AML-193 (cell line): Measurements from ENCODE around the gene RBMS1.

Experiments used
- DNase-seq, 2 experiments: peaks; one replicate each; lab custom pipeline; 2025; lab: John Stamatoyannopoulos, UW

RBMS1 gene

GRCh38 chr2:160408959-160409291 lies 84.7 kb downstream of the RBMS1 start:
- no peak for DNase-seq

- DNase-seq, result no peak
Measured at GRCh38 chr2:160408173-160408958, 85.2 kb downstream of the RBMS1 start.

DNA sequence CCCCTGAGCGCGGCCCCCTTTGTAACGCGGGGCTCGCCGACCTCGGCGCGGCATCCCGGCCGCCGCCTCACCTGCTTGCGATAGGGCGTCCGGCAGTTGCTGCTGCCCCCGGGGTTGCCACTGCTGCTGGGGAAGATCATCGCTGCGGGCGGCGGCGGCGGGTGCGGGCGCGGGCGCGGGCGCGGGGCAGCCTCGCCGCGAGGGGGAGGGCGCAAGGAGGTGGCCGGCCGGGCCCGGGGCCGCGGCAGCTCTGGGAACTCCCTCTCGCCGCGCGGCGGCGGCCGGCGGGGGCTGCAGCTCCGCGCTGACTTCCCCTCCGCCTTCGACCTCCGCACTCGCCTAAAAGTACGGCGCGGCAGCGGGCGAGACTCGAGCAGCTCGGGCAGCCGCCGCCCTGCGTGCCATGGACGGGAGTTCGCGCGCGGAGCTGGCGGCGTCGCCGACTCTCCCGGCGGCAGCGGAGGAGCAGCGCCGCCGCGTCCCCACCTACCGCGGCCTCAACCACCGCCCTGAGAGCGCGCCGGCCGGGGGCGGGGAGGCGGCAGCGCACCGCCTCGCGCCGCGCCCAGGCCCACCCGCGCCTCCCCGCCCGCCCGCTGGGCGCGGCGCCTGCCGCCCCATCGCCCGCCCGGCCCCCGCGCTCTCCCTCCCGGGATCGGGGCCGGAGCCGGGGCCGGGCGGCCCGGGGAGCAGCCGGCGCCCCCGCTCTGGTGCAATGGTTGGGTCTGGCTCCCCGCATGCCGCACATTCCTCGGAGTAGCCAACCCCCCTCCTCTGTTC lies 86.0 kb downstream of the RBMS1 start:
- peak in 1 of 2 experiments; percentile 59 for DNase-seq

DNA sequence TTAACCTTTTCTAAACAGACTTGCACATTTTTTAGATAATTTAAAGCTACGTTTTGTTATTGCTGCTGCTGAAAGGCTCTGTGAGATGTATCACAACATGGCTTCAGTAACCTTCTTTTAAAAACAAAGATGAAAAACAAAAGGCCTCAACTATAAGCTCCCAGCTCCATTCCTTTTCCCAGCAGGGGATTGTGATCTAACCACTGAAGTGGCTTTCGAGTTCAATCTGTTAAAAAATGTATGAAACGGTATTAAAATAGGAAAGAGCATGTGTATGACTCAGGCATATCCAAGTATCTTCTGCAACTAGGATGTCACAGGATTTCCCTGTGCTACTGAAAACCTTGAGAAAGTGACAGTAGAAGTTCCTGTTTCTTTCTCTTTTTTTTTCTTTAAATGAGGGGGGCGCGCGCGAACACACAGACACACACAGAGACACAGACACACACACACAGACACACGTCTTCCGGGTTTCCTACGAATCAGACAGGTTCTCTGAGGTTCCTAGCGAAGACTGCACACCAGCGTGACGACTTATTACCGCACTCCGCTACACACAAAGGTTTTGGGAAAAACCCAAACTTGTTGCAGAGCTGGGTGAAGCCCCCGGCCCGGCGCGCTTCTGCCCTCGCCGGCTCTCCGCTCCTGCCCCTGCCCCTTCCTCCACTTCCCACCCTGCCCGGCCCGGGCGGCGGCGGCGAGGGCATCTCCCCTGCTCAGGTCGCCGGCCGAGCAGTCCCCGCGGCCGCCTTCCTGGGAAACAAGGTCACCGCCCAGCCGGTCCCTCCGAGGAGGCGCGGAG lies 86.8 kb downstream of the RBMS1 start:
- DNase-seq, result peak; percentile 87 to 88

DNA sequence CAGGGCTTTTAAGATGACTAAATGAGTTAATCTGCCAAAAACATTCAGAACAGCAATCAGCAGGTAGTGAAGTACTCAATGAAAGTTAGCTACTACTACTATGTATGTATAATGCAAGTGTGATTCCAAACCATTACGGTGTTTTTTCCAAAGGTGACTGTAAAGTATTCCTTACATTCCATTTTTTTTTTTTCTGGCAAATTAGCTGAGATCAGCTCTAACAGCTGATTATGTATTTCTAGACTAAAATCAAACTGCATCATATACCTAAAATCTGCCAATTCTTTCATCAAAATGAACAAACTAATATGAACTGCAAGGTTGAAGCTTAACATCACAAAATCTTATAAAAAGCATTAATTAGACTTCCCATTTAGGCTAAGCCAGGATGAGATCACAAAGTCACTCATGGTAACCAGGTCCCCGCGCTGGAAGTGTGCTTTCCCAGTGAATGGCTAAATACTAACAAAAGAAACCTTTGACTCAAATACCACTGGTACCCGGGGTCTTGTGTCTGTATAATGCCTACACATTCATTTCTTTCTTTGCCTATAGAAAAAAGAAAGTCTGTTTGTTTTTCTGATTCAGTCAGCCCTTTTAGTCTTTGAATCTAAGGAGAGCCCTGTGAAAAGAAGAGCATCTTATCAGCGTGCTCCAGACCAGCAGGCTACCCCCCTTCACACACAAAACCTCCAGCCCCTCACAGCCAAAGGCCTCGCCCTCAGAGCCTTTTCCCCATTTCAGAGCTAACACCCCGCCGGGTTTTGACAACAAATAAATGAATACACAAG lies 88.3 kb downstream of the RBMS1 start:
- no peak for DNase-seq

GRCh38 chr2:160402997-160403979 lies 90.3 kb downstream of the RBMS1 start:
- DNase-seq, result no peak

DNA sequence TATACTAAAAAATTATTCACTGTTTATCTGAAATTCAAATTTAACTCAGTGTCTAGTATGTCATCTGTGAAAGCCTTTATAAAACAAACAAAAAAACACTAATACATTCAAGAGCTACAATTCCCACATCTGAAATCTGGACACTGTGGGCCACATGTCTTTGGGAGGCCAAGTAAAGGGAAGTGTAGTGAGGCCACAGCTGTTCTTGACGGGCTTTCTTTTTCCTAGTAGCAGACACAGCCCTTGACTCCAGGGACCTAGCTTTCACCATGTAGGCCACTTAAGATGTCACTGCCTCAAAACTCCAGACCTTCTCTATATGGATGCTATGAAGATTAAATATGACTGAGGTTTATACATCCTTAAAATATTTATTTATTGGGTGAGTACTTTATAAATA lies 91.1 kb downstream of the RBMS1 start:
- DNase-seq, result no peak

DNA sequence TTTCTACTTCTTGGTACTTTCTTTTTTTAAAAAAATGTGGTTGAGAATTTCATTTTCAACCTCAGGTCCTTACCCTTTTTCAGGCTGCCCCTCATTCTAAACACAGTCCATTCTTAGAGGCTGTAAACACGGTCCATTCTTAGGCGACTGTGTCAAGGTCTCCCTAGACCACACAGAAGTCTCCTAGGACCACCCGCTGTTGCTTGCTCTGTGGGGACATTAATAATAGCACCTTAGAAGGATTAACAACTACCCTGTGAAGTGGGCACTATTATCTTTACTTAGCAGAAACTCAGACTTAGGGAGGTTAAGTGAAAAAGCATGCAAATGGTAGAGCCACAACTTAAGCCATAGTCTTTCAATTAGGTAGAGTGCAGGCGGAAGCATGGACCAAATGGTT lies 91.7 kb downstream of the RBMS1 start:
- DNase-seq, result no peak

DNA sequence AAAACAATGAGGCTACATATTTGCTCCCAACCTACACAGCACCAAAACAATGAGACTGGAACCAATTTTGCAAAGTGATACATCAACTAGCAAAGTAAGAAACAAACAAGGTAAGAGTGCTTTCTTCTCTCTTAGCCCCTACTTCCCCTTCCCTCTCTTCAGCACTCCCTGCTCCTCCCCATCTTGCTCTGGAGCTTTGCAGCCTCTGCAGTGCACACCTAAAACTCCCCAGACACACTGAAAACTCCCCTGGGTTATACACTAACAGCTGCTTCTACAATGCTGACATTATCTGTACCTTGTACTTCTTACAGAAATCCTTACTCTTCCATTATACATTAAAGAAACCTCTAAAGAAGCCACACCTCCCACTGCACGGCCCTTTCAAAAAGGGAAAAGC lies 93.7 kb downstream of the RBMS1 start:
- peak in 1 of 2 experiments; percentile 37 for DNase-seq

- DNase-seq, result no peak
Measured at GRCh38 chr2:160397530-160397865, 96.1 kb downstream of the RBMS1 start.

- peak; percentile 80 to 83 for DNase-seq
Measured at GRCh38 chr2:160394153-160394552, 99.5 kb downstream of the RBMS1 start.

GRCh38 chr2:160392201-160392600 lies 101.4 kb downstream of the RBMS1 start:
- no peak for DNase-seq

DNA sequence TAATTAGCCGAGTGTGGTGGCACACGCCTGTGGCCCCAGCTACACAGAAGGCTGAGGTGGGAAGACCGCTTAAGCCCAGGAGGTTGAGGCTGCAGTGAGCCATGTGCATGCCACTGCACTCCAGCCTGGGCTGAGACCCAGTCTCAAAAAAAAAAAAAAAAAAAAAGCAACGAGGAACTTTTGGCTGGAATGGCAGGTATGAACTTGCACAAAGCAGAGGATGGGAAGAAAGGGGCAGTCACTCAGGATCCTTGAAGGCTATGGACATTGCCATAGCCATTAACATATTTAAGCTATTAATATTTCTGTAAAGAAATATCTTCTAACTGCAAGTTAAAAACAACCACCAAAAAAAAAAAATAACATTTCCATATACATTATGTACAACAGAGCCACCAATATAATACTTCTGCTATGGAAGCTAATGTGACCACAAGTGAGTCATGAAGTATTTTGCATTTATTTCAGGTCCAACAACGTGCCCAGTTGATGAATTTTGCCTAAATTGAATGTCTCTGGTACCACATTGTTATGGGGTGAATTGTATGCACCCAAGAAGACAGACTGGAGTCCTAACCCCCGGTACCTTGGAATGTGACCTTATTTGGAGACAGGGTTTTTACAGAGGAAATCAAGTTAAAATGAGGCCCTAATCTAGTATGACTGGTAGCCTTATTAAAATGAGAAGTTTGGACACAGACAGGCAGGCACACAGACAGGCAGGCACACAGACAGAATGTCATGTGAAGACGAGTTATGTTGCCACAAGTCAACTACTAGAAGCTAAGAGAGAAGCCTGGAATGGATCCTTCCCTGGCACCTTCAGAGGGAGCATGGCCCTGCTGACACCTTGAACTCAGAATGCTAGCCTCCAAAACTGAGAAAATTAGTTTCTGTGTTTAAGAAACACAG lies 102.8 kb downstream of the RBMS1 start:
- peak; percentile 41 to 45 for DNase-seq

GRCh38 chr2:160389875-160390274 lies 103.7 kb downstream of the RBMS1 start:
- DNase-seq, result no peak

GRCh38 chr2:160388464-160389263 lies 104.9 kb downstream of the RBMS1 start:
- peak; percentile 78 to 85 for DNase-seq

GRCh38 chr2:160387558-160388262 lies 105.9 kb downstream of the RBMS1 start:
- no peak for DNase-seq

GRCh38 chr2:160384791-160385190 lies 108.8 kb downstream of the RBMS1 start:
- no peak for DNase-seq

- peak; percentile 80 to 86 for DNase-seq
Measured at GRCh38 chr2:160381425-160381951, 112.1 kb downstream of the RBMS1 start.
